ENCODE measurements around the gene KANSL1. TPM values are rescaled to one million over a fixed set of nuclear protein-coding genes. Genes with fewer than 3 reads are reported as not detected.
"Not testable (repeated sequence)": the region's sequence is repeated elsewhere in the genome, so short reads cannot be mapped to it uniquely, and the experiment has no call there.

KANSL1 gene
- polyA plus RNA-seq, 5 donors = 61.6 to 128 (median 72.8) TPM

- no peak for DNase-seq
These were observed 168.6 kb downstream of the KANSL1 start for GRCh38 chr17:46024590-46024989.

- no peak for DNase-seq
These were observed 169.3 kb downstream of the KANSL1 start for GRCh38 chr17:46023783-46024388.

- not testable (repeated sequence) for DNase-seq
These were observed 169.9 kb downstream of the KANSL1 start for GRCh38 chr17:46023366-46023765.

DNA sequence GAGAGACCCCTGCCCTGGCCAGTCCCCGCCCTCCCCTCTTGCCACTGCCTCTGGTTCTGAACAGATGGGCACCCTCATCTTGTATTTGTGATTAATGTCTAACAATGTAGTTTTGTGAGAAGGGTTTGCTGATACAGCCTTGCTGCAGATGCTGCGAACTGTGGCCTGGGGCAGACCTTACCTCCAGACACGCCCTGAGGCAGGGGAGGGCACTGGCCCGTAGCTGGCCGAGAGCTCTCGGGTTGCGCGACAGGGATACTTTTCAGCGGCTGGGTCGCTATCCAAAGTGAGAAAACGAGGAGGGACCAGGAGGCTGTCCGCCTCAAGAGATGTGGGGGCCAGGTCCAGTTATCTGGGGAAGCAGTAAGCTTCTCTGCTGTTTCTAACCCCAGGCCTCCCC lies 172.2 kb downstream of the KANSL1 start:
- no peak for DNase-seq

DNA sequence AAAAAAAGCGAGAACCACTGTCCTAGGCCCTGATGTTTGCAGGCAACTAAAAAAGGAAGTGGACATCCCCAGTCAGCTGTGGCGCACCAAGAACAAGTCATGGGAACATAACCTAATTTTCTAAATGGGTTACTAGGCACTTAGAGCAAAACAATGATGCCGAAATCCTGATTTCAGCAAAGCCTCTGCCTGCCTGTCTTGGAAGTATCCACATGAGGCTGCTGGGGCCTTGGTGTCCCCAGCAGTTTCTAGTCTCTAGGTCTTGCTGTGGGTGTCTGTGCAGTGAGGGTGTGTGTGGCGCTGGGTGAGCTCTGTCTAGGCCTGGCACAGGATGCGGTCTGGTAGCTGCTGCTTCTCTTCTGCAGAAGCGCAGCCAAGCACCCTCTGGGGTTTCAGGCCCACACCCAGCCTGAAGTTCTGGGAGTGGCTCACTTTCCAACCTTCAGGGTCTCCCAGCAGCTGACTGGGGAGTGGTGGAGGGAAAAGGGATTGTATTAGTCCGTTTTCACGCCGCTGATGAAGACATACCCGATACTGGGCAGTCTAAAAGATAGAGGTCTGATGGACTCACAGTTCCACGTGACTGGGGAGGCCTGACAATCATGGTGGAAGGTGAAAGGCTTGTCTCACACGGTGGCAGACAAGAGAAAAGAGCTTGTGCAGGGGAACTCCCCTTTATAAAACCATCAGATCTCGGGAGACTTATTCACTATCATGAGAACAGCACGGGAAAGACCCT lies 173.0 kb downstream of the KANSL1 start:
- no peak for DNase-seq

DNA sequence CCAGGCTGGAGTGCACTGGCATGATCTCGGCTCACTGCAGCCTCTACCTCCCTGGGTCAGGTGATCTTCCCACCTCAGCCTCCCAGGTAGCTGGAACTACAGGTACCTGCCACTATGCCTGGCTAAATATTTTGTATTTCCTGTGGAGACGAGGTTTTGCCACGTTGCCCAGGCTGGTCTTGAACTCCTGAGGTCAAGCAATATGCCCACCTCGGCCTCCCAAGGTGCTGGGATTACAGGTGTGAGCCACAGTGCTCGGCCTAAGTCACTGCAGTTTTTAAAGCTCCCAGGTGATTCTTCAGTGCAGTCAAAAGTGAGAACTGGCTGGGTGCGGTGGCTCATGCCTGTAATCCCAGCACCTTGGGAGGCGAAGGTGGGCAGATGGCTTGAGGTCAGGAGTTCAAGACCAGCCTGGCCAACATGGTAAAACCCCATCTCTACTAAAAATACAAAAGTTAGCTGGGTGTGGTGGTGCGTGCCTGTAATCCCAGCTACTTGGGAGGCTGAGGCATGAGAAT lies 173.8 kb downstream of the KANSL1 start:
- not testable (repeated sequence) for DNase-seq

DNA sequence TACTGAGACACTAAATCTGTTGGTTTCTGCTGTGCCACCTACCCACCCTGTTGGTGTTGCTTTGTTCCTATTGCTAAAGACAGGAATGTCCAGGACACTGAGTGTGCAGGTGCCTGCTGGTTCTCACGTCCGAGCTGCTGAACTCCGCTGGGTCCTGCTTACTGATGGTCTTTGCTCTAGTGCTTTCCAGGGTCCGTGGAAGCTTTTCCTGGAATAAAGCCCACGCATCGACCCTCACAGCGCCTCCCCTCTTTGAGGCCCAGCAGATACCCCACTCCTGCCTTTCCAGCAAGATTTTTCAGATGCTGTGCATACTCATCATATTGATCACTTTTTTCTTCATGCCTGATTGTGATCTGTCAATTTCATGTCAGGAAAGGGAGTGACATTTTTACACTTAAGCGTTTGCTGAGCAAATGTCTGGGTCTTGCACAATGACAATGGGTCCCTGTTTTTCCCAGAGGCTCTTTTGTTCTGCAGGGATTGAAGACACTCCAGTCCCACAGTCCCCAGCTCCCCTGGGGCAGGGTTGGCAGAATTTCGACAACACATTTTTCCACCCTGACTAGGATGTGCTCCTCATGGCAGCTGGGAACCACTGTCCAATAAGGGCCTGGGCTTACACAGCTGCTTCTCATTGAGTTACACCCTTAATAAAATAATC lies 179.6 kb downstream of the KANSL1 start:
- DNase-seq = peak; percentile 18 to 23

DNA sequence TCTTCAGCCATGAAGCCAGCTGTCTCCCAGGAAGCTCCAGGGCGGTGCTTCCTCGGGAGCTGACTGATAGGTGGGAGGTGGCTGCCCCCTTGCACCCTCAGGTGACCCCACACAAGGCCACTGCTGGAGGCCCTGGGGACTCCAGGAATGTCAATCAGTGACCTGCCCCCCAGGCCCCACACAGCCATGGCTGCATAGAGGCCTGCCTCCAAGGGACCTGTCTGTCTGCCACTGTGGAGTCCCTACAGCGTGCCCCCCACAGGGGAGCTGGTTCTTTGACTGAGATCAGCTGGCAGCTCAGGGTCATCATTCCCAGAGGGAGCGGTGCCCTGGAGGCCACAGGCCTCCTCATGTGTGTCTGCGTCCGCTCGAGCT lies 180.1 kb downstream of the KANSL1 start:
- no peak for DNase-seq

DNA sequence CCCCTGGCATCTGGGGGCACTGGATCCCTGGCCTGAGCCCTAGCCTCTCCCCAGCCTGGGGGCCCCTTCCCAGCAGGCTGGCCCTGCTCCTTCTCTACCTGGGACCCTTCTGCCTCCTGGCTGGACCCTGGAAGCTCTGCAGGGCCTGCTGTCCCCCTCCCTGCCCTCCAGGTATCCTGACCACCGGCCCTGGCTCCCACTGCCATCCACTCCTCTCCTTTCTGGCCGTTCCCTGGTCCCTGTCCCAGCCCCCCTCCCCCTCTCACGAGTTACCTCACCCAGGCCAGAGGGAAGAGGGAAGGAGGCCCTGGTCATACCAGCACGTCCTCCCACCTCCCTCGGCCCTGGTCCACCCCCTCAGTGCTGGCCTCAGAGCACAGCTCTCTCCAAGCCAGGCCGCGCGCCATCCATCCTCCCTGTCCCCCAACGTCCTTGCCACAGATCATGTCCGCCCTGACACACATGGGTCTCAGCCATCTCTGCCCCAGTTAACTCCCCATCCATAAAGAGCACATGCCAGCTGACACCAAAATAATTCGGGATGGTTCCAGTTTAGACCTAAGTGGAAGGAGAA lies 180.6 kb downstream of the KANSL1 start:
- DNase-seq = no peak

GRCh38 chr17:46011711-46012505 lies 181.3 kb downstream of the KANSL1 start:
- DNase-seq = no peak

- DNase-seq = no peak
These were observed 182.5 kb downstream of the KANSL1 start for GRCh38 chr17:46010597-46011186.

DNA sequence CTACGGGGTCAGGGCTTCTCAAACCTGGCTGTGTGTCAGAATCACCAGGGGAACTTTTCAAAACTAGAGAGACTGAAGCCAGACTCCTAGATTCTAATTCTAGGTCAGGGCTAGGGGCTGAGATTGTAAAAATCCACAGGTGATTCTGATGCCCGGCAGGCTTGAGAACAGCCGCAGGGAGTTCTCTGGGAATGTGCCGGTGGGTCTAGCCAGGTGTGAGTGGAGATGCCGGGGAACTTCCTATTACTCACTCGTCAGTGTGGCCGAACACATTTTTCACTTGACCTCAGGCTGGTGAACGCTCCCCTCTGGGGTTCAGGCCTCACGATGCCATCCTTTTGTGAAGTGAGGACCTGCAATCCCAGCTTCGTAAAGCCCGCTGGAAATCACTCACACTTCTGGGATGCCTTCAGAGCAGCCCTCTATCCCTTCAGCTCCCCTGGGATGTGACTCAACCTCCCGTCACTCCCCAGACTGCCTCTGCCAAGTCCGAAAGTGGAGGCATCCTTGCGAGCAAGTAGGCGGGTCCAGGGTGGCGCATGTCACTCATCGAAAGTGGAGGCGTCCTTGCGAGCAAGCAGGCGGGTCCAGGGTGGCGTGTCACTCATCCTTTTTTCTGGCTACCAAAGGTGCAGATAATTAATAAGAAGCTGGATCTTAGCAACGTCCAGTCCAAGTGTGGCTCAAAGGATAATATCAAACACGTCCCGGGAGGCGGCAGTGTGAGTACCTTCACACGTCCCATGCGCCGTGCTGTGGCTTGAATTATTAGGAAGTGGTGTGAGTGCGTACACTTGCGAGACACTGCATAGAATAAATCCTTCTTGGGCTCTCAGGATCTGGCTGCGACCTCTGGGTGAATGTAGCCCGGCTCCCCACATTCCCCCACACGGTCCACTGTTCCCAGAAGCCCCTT lies 183.3 kb downstream of the KANSL1 start:
- no peak for DNase-seq

DNA sequence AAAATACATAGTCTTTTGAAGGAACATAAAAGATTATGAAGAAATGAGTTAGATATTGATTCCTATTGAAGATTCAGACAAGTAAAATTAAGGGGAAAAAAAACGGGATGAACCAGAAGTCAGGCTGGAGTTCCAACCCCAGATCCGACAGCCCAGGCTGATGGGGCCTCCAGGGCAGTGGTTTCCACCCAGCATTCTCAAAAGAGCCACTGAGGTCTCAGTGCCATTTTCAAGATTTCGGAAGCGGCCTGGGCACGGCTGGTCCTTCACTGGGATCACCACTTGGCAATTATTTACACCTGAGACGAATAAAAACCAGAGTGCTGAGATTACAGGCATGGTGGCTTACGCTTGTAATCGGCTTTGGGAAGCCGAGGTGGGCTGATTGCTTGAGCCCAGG lies 184.6 kb downstream of the KANSL1 start:
- DNase-seq = no peak

- DNase-seq = no peak
These were observed 185.7 kb downstream of the KANSL1 start for GRCh38 chr17:46007461-46007965.

DNA sequence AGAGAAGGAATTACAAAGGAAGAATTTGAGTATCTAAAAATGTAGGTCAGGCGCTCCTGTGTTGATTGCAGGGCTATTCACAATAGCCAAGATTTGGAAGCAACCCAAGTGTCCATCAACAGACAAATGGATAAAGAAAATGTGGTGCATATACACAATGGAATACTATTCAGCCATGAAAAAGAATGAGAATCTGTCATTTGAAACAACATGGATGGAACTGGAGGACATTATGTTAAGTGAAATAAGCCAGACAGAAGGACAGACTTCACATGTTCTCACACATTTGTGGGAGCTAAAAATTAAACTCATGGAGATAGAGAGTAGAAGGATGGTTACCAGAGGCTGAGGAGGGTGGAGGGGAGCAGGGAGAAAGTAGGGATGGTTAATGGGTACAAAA lies 187.1 kb downstream of the KANSL1 start:
- DNase-seq = not testable (repeated sequence)

DNA sequence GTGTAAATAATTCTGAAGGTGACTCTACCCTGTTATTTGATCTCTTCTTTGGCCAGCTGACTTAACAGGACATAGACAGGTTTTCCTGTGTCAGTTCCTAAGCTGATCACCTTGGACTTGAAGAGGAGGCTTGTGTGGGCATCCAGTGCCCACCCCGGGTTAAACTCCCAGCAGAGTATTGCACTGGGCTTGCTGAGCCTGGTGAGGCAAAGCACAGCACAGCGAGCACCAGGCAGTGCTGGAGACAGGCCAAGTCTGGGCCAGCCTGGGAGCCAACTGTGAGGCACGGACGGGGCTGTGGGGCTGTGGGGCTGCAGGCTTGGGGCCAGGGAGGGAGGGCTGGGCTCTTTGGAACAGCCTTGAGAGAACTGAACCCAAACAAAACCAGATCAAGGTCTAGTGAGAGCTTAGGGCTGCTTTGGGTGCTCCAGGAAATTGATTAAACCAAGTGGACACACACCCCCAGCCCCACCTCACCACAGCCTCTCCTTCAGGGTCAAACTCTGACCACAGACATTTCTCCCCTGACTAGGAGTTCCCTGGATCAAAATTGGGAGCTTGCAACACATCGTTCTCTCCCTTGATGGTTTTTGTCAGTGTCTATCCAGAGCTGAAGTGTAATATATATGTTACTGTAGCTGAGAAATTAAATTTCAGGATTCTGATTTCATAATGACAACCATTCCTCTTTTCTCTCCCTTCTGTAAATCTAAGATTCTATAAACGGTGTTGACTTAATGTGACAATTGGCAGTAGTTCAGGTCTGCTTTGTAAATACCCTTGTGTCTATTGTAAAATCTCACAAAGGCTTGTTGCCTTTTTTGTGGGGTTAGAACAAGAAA lies 189.1 kb downstream of the KANSL1 start:
- no peak for DNase-seq

- no peak for DNase-seq
These were observed 190.3 kb downstream of the KANSL1 start for GRCh38 chr17:46002973-46003316.

DNA sequence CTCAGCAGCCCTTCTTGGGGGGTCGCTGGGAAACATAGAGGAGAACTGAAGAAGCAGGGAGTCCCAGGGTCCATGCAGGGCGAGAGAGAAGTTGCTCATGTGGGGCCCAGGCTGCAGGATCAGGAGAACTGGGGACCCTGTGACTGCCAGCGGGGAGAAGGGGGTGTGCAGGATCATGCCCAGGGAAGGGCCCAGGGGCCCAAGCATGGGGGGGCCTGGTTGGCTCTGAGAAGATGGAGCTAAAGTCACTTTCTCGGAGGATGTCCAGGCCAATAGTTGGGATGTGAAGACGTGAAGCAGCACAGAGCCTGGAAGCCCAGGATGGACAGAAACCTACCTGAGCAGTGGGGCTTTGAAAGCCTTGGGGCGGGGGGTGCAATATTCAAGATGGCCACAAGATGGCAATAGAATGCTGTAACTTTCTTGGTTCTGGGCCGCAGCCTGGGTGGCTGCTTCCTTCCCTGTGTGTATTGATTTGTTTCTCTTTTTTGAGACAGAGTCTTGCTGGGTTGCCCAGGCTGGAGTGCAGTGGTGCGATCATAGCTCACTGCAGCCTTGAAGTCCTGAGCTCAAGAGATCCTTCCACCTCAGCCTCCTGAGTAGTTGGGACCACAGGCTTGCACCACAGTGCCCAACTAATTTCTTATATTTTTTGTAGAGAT lies 190.8 kb downstream of the KANSL1 start:
- peak; percentile 47 to 66 for DNase-seq

All from right lung (tissue), 5 donors.